GM12874 (cell line): ENCODE data around the gene LRFN4.

Experiments used
- TF ChIP-seq, protein P1 (sequence below): IDR thresholded peaks from 2 replicates; pipeline ENCODE4 v1.5.1; 2011; ENCODE audit warnings: low read depth, mild to moderate bottlenecking, control low read depth, low read length, moderate library complexity; ENCODE audit not compliant: insufficient read depth

Gene LRFN4

GRCh38 chr11:66870616-66871520, 14.0 kb downstream of the LRFN4 start:
- TF ChIP-seq, protein P1, sequence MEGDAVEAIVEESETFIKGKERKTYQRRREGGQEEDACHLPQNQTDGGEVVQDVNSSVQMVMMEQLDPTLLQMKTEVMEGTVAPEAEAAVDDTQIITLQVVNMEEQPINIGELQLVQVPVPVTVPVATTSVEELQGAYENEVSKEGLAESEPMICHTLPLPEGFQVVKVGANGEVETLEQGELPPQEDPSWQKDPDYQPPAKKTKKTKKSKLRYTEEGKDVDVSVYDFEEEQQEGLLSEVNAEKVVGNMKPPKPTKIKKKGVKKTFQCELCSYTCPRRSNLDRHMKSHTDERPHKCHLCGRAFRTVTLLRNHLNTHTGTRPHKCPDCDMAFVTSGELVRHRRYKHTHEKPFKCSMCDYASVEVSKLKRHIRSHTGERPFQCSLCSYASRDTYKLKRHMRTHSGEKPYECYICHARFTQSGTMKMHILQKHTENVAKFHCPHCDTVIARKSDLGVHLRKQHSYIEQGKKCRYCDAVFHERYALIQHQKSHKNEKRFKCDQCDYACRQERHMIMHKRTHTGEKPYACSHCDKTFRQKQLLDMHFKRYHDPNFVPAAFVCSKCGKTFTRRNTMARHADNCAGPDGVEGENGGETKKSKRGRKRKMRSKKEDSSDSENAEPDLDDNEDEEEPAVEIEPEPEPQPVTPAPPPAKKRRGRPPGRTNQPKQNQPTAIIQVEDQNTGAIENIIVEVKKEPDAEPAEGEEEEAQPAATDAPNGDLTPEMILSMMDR = no peak

DNA sequence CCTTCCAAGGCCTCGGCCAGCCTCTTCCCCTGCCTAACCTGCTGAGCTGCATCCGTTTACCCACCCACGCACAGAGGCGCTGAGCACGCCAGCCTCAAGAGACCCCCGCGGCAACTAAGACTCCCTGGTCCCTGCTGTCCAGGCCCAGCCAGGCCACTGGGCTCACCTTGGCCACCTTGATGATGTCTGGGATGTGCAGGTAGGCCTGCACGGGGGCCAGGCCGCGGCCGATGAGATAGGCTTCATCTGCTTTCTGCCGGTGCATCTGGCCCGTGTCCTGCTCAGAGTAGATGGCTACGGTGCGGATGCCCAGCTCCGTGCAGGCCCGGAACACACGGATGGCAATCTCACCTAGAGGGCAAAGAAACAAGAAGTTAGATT, 14.6 kb downstream of the LRFN4 start:
- TF ChIP-seq, protein P1 = no peak

DNA sequence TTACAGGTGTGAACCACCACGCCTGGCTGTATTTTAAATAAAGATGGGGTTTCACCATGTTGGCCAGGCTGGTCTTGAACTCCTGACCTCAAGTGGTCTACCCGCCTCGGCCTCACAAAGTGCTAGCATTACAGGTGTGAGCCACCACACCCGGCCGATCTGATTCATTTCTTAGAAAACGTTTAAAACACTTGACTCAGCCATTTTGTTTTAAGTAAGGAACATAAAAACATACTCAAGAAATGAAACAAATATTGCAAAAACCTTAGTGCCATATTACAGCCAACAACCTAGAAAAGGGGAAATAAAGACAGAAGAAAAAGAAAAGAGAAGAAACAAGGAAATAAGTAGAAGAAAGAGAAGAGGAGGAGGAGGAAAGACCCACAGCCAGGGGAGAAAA, 17.4 kb downstream of the LRFN4 start:
- TF ChIP-seq, protein P1 = no peak

DNA sequence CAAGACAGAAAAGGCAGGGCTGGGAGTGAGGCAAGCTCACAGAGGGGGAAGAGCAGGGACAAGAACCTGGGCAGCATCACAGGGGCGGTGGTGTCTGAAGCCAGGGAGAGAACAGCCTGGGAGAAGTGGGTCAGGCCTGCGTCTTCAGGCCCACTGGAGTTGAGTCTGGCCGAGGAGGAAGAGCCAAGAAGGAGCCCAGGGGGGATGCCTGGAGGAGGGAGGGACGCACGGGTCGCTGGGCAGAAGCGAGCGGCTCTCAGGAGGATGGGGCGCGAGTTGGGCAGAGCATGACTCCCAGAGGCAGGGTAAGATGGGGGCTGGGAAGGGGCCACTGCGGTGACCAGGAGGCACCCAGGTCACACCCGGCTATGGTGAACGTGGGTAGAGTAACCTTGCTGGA, 18.5 kb downstream of the LRFN4 start:
- TF ChIP-seq, protein P1 = no peak

DNA sequence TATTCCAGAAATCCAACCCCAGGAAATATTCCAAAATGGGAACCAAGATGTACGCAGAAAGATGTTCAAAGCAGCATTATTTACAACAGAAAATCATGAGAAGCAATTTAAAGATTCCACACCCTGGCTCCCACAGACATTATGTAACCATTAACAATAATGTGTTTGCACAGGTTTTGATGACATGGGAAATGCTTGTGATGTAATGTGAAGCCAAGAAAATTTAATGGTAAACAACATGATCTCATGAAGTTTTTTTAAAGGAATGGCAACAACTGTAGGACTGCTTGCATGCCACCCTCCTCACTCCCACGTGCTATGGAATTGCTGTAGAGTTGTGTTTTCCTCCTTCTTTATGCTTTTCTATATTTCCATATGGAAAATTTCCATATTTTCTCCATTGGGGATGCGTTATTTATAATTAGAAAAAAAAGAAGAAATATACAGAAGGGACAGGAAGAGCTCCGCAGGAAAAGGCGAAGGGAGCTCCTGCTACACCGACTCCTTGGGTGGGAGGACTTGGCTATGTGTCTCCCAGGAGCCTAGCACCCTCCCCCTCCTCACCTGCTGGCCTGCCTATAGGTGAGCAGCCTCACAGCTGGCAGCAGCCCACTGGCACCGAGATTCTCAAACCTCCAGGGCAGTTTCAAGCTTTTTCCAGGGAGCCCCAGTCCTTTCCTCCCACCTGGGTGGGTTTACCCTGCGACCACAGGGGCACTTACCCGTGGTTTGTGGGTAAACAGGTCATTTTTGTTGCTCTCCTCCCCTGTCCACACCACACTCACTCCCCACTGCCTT, 20.9 kb downstream of the LRFN4 start:
- TF ChIP-seq, protein P1 = no peak

DNA sequence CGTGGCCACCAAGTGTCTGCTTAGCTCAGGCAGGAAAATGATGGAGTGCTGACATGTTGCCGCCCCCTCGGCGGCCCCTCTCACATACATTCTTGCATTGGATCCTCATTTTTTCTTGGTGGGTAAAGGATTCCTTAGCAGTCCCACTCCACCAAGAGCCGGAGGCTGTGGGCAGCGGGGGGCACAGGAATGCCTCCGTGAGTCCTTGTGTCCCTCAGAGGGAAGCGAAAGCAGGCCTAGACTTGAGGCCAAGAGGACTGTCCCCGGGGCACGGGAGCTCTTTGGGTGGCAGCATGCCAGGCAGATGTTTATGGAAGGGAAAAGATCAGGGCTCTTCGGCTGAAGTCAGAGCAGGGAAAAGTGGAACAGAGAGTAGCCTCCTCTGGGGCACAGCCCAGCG, 21.6 kb downstream of the LRFN4 start:
- TF ChIP-seq, protein P1 = no peak

- TF ChIP-seq, protein P1 = no peak
Observed at GRCh38 chr11:66879000-66879399, 22.1 kb downstream of the LRFN4 start.
